ENCODE results near the gene HBE1. TPM values are rescaled to one million over a fixed set of nuclear protein-coding genes. Genes with fewer than 3 reads are reported as not detected.

The HBE1 gene
- total RNA-seq, 1 donor from 2014 or later: not detected

DNA sequence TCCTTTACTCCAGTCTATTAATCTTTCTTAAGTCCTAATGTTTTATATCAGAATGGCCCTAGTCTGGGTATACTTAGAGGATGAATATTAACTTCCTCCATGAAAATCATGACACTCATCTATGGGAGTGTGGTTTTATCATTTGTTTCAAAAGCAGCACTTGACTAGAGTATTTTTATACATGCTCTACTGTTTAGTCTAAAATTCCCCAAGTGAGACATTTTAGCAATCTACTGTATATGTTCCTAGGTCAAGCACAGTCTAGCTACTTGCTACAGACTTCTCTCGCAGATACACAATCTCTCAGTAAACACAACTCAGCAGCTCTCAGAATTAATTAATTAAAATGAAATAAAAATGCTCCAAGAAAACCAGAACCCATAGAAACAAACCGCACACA, 39.9 kb downstream of the HBE1 start:
- Mint-ChIP-seq H3K36me3 (no peaks in the 10 kb centered on the region), H3K27me3 (ENCODE audit: insufficient read depth, low read depth) (no peaks in the 10 kb centered on the region), H3K4me1 (no peaks in the 10 kb centered on the region), H3K27ac (no peak overlapping the region), H3K9me3 (no peaks in the 10 kb centered on the region), H3K4me3 (no peak overlapping the region)
- H4K20me1 ChIP-seq (ENCODE audit: low read depth): no peaks in the 10 kb centered on the region
- H2AFZ ChIP-seq (replicated peaks): no peak overlapping the region
- H3K27me3 ChIP-seq: no peaks in the 10 kb centered on the region
- H3F3A ChIP-seq (ENCODE audit: low read depth): no peaks in the 10 kb centered on the region
- TF ChIP-seq EZH2phosphoT487 (IDR thresholded peaks at IDR 0.05) (no peak), EZH2 (IDR thresholded peaks at IDR 0.05) (no peak)
- TF ChIP-seq, protein P1, sequence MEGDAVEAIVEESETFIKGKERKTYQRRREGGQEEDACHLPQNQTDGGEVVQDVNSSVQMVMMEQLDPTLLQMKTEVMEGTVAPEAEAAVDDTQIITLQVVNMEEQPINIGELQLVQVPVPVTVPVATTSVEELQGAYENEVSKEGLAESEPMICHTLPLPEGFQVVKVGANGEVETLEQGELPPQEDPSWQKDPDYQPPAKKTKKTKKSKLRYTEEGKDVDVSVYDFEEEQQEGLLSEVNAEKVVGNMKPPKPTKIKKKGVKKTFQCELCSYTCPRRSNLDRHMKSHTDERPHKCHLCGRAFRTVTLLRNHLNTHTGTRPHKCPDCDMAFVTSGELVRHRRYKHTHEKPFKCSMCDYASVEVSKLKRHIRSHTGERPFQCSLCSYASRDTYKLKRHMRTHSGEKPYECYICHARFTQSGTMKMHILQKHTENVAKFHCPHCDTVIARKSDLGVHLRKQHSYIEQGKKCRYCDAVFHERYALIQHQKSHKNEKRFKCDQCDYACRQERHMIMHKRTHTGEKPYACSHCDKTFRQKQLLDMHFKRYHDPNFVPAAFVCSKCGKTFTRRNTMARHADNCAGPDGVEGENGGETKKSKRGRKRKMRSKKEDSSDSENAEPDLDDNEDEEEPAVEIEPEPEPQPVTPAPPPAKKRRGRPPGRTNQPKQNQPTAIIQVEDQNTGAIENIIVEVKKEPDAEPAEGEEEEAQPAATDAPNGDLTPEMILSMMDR (IDR thresholded peaks at IDR 0.05): no peak
- no peak overlapping the region for H3K4me3 ChIP-seq
- no peak overlapping the region for H3K27ac ChIP-seq
- H3K9ac ChIP-seq: no peak overlapping the region
- no peaks in the 10 kb centered on the region for H3K79me2 ChIP-seq (ENCODE audit: low read depth)
- H3K4me2 ChIP-seq: no peak overlapping the region
- H3K36me3 ChIP-seq: no peaks in the 10 kb centered on the region
- DNase-seq (ENCODE audit: low spot score): no peak
- H3K4me1 ChIP-seq: no peaks in the 10 kb centered on the region
- H3K9me3 ChIP-seq (ENCODE audit: low read depth): no peaks in the 10 kb centered on the region

DNA sequence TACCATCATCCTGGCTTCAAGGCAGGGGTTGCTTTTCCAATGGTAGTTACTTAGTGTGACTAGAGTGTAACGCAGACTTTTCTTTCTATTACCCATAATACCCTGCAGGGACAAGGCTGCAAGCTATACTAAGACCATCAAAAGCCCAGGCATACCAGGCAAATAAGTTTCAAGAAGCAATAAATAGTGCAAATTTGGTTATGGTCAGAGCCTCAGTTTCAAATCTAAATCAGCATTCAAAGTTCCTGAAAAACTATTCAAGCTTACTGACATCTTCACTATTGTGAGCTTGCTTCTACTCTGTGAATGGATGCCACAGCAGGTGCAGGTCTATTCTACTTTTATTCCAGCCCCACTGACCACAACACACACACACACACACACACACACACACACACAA, 40.4 kb downstream of the HBE1 start:
- Histone ChIP-seq H3K9ac (no peak overlapping the region), H3K27me3 (no peaks in the 10 kb centered on the region), H3K4me2 (no peak overlapping the region), H3K4me1 (no peaks in the 10 kb centered on the region), H3F3A (ENCODE audit: low read depth) (no peaks in the 10 kb centered on the region), H3K9me3 (ENCODE audit: low read depth) (no peaks in the 10 kb centered on the region), H4K20me1 (ENCODE audit: low read depth) (no peaks in the 10 kb centered on the region), H3K79me2 (ENCODE audit: low read depth) (no peaks in the 10 kb centered on the region), H3K27ac (no peak overlapping the region), H2AFZ (replicated peaks) (no peak overlapping the region), H3K36me3 (no peaks in the 10 kb centered on the region), H3K4me3 (no peak overlapping the region)
- no peak overlapping the region for H3K4me3 Mint-ChIP-seq
- H3K9me3 Mint-ChIP-seq: no peaks in the 10 kb centered on the region
- no peaks in the 10 kb centered on the region for H3K27me3 Mint-ChIP-seq (ENCODE audit: insufficient read depth, low read depth)
- no peaks in the 10 kb centered on the region for H3K36me3 Mint-ChIP-seq
- H3K27ac Mint-ChIP-seq: no peak overlapping the region
- TF ChIP-seq, protein P1 (IDR thresholded peaks at IDR 0.05): no peak
- no peak for TF ChIP-seq EZH2phosphoT487 (IDR thresholded peaks at IDR 0.05)
- peak; percentile 15 for DNase-seq (ENCODE audit: low spot score)
- no peaks in the 10 kb centered on the region for H3K4me1 Mint-ChIP-seq

GRCh38 chr11:5228124-5228523, 41.6 kb downstream of the HBE1 start:
- Histone ChIP-seq H3K27me3 (no peaks in the 10 kb centered on the region), H3K79me2 (ENCODE audit: low read depth) (no peaks in the 10 kb centered on the region), H3K9ac (no peak overlapping the region), H3K27ac (no peak overlapping the region), H2AFZ (replicated peaks) (no peak overlapping the region), H3K4me1 (no peaks in the 10 kb centered on the region), H3F3A (ENCODE audit: low read depth) (no peaks in the 10 kb centered on the region), H3K9me3 (ENCODE audit: low read depth) (no peaks in the 10 kb centered on the region), H3K4me3 (no peak overlapping the region), H3K36me3 (no peaks in the 10 kb centered on the region), H3K4me2 (no peak overlapping the region), H4K20me1 (ENCODE audit: low read depth) (no peaks in the 10 kb centered on the region)
- no peaks in the 10 kb centered on the region for H3K36me3 Mint-ChIP-seq
- TF ChIP-seq, protein P1 (IDR thresholded peaks at IDR 0.05): no peak
- no peak overlapping the region for H3K27ac Mint-ChIP-seq
- no peak overlapping the region for H3K4me3 Mint-ChIP-seq
- no peaks in the 10 kb centered on the region for H3K4me1 Mint-ChIP-seq
- DNase-seq (ENCODE audit: low spot score): no peak
- no peaks in the 10 kb centered on the region for H3K9me3 Mint-ChIP-seq
- peaks cover 3% of the 10 kb centered on the region for H3K27me3 Mint-ChIP-seq (ENCODE audit: insufficient read depth, low read depth)

DNA sequence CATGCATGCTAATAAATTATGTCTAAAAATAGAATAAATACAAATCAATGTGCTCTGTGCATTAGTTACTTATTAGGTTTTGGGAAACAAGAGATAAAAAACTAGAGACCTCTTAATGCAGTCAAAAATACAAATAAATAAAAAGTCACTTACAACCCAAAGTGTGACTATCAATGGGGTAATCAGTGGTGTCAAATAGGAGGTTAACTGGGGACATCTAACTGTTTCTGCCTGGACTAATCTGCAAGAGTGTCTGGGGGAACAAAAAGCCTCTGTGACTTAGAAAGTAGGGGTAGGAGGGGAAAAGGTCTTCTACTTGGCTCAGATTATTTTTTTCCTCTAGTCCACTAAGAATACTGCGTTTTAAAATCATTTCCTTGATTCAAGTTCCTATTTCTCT, 42.1 kb downstream of the HBE1 start:
- Mint-ChIP-seq H3K27me3 (ENCODE audit: insufficient read depth, low read depth) (peaks cover 3% of the 10 kb centered on the region), H3K27ac (no peak overlapping the region), H3K36me3 (no peaks in the 10 kb centered on the region), H3K9me3 (no peaks in the 10 kb centered on the region), H3K4me3 (no peak overlapping the region), H3K4me1 (no peaks in the 10 kb centered on the region)
- Histone ChIP-seq H3K36me3 (no peaks in the 10 kb centered on the region), H3K9ac (no peak overlapping the region), H3K27me3 (no peaks in the 10 kb centered on the region), H3K9me3 (ENCODE audit: low read depth) (no peaks in the 10 kb centered on the region), H3K27ac (no peak overlapping the region), H3K79me2 (ENCODE audit: low read depth) (no peaks in the 10 kb centered on the region), H2AFZ (replicated peaks) (no peak overlapping the region), H3F3A (ENCODE audit: low read depth) (no peaks in the 10 kb centered on the region), H3K4me1 (no peaks in the 10 kb centered on the region), H3K4me2 (no peak overlapping the region), H4K20me1 (ENCODE audit: low read depth) (no peaks in the 10 kb centered on the region), H3K4me3 (no peak overlapping the region)
- no peak for DNase-seq (ENCODE audit: low spot score)
- TF ChIP-seq EZH2 (IDR thresholded peaks at IDR 0.05): no peak
